SK-N-SH treated with all-trans-retinoic acid at 6 μM for 48 hours (cell line): ENCODE data around the gene TIPIN.

ENCODE experiments used
- ARNTL ChIP-seq: fragments of 450-650 bp; formaldehyde crosslinking; IDR thresholded peaks from 2 replicates; pipeline ENCODE4 v1.5.0; 2020; ENCODE audit warnings: low read depth, mild to moderate bottlenecking, moderate library complexity, borderline replicate concordance
- ESRRG ChIP-seq: fragments of 250-450 bp; sonication (Bioruptor Pico); IDR thresholded peaks from 2 replicates; pipeline ENCODE4 v1.6.1; 2021; ENCODE audit warnings: mild to moderate bottlenecking
- OSR1 ChIP-seq: fragments of 250-450 bp; sonication (Bioruptor Pico); IDR thresholded peaks from 2 replicates; pipeline ENCODE4 v1.8.0; 2022; ENCODE audit warnings: moderate library complexity, mild to moderate bottlenecking, inconsistent platforms
- RARB ChIP-seq: fragments of 250-450 bp; sonication (Bioruptor Pico); IDR thresholded peaks from 2 replicates; pipeline ENCODE4 v1.8.0; 2021; ENCODE audit warnings: mild to moderate bottlenecking, moderate library complexity
- ZC3H10 ChIP-seq: fragments of 250-450 bp; sonication (Bioruptor Pico); IDR thresholded peaks from 2 replicates; pipeline ENCODE4 v1.5.1; 2021; ENCODE audit warnings: mild to moderate bottlenecking, moderate library complexity

GRCh38 chr15:66403323-66403722 lies 46.8 kb upstream of the TIPIN start:
- TF ChIP-seq ZC3H10 (CRISPR knock-in tag) (no peak), ESRRG (no peak), ARNTL (no peak), RARB (CRISPR knock-in tag) (no peak), OSR1 (CRISPR knock-in tag) (no peak)
